ENCODE results near the gene CXCL10.

CXCL10 gene

GRCh38 chr4:75980576-75980975 lies 42.7 kb downstream of the CXCL10 start:
- no peak overlapping the region for H3K27ac ChIP-seq
- no peak for TF ChIP-seq ZFX (IDR thresholded peaks at IDR 0.05)
- TF ChIP-seq CTCF (conservative IDR thresholded peaks at IDR 0.05): no peak

GRCh38 chr4:75976177-75976576 lies 47.1 kb downstream of the CXCL10 start:
- TF ChIP-seq ZFX (IDR thresholded peaks at IDR 0.05) (no peak), CTCF (conservative IDR thresholded peaks at IDR 0.05) (no peak)
- no peak overlapping the region for H3K27ac ChIP-seq

- no peak overlapping the region for H3K27ac ChIP-seq
- TF ChIP-seq CTCF (conservative IDR thresholded peaks at IDR 0.05): no peak
- TF ChIP-seq ZFX (IDR thresholded peaks at IDR 0.05): no peak
Observed at GRCh38 chr4:75973766-75974165, 49.5 kb downstream of the CXCL10 start.

All from C4-2B (cell line).